Endothelial cell of umbilical vein (primary cell): ENCODE measurements around the gene MAPKAP1.

Experiments used
- POLR2AphosphoS5 ChIP-seq: IDR thresholded peaks from 2 replicates; pipeline ENCODE4 v1.6.1; 2012; ENCODE audit warnings: low read depth, mild to moderate bottlenecking, control low read depth, low read length, moderate library complexity; ENCODE audit not compliant: insufficient read depth
- TF ChIP-seq, protein P1 (sequence below), 2 donors: IDR thresholded peaks; 1 replicate in 1 of 2; 2 replicates in 1 of 2; pipeline ENCODE4 v1.5.1; 2011; ENCODE audit warnings: low read length in 2 of 2, mild to moderate bottlenecking in 2 of 2, moderate library complexity in 2 of 2, control low read depth in 1 of 2, inconsistent platforms in 1 of 2, low read depth in 1 of 2; ENCODE audit not compliant: insufficient read depth in 1 of 2; ENCODE audit errors: extremely low read depth in 1 of 2
- TF ChIP-seq, protein P2 (sequence below): IDR thresholded peaks from 2 replicates; pipeline ENCODE4 v1.6.1; 2011; ENCODE audit not compliant: insufficient read depth, insufficient read length

DNA sequence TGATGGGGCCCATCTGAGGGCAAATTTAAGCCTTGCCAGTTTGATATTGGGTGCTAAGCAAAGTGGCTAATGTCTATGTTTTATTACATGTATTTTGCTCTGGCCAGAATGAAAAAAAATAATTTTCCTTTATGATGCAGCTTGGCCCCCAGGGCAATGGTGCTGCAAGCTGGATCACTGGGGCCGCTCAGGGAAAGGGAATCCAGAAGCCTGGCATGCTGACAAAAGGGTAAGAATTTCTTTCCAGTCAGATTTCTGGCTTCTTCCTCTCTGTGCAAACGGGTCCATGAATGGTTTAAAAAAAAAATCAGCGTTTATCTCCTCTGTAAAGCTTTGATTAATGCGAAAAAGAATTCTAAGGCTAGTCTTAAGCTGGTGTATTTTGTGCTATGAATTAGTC lies 138.4 kb downstream of the MAPKAP1 start:
- TF ChIP-seq, protein P1, sequence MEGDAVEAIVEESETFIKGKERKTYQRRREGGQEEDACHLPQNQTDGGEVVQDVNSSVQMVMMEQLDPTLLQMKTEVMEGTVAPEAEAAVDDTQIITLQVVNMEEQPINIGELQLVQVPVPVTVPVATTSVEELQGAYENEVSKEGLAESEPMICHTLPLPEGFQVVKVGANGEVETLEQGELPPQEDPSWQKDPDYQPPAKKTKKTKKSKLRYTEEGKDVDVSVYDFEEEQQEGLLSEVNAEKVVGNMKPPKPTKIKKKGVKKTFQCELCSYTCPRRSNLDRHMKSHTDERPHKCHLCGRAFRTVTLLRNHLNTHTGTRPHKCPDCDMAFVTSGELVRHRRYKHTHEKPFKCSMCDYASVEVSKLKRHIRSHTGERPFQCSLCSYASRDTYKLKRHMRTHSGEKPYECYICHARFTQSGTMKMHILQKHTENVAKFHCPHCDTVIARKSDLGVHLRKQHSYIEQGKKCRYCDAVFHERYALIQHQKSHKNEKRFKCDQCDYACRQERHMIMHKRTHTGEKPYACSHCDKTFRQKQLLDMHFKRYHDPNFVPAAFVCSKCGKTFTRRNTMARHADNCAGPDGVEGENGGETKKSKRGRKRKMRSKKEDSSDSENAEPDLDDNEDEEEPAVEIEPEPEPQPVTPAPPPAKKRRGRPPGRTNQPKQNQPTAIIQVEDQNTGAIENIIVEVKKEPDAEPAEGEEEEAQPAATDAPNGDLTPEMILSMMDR (IDR thresholded peaks at IDR 0.05; ENCODE audit: extremely low read depth in 1 of 2, insufficient read depth in 1 of 2, low read depth in 1 of 2, low read length in 2 of 2) = no peak
- no peak for TF ChIP-seq POLR2AphosphoS5
- TF ChIP-seq, protein P2, sequence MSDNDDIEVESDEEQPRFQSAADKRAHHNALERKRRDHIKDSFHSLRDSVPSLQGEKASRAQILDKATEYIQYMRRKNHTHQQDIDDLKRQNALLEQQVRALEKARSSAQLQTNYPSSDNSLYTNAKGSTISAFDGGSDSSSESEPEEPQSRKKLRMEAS = no peak
